HepG2 (cell line): ENCODE data around the gene PKNOX2. TPM values are rescaled to one million over a fixed set of nuclear protein-coding genes. Genes with fewer than 3 reads are reported as not detected.

Source experiments
- ATAC-seq: fragments of 200-7000 bp; cut with Tn5 transposase; 3 replicates; pipeline ENCODE4 v1.9.1; 2020; ENCODE audit warnings: mild to moderate bottlenecking, moderate library complexity
- BruUV-seq: library from RNA; stranded (reverse); fragments of 400-500 nt; replicated peaks from 2 replicates; lab custom pipeline; 2021; lab: Mats Ljungman, UMichigan
- CTCF ChIA-PET: fragments of 300-600 bp; formaldehyde crosslinking; extraction: SDS; loops from one replicate; lab custom pipeline; 2021; ENCODE audit warnings: low total read pairs, inconsistent platforms, low intra/inter-chr PET ratio; lab: Yijun Ruan, JAX
- POLR2A ChIA-PET: fragments of 350-600 bp; sonication (Branson Sonifier 250); formaldehyde crosslinking; loops from one replicate; lab custom pipeline; 2020; ENCODE audit warnings: antibody characterized with exemption, inconsistent platforms; lab: Yijun Ruan, JAX
- DNase-seq: peaks from one replicate; pipeline ENCODE4 v3.0.0-alpha.2; 2015; ENCODE audit warnings: low spot score
- FAIRE-seq: peaks from 3 replicates; lab custom pipeline; 2011; peaks lifted over from hg19 to GRCh38; lab: Jason Lieb, UNC
- H2AFZ ChIP-seq: one replicate; pipeline ENCODE4 v1.6.1; 2011; ENCODE audit warnings: low read length, inconsistent platforms
- H3K27ac ChIP-seq: fragments of 300-600 bp; 3 replicates; pipeline ENCODE4 v1.8.0; 2011; ENCODE audit warnings: mixed run types, mild to moderate bottlenecking, mixed read lengths, low read length, inconsistent platforms; ENCODE audit not compliant: insufficient read depth; ENCODE audit errors: extremely low read length
- H3K27me3 ChIP-seq, 2 experiments: fragments of 200-600 bp in 1 of 2; 2 replicates in 1 of 2; 3 replicates in 1 of 2; pipeline versions ENCODE4 v1.6.0 to v1.8.0; 2011; ENCODE audit warnings: low read length in 2 of 2, mild to moderate bottlenecking in 2 of 2, moderate library complexity in 2 of 2, inconsistent platforms in 1 of 2; ENCODE audit not compliant: insufficient read depth in 2 of 2, control insufficient read depth in 1 of 2
- H3K36me3 ChIP-seq, 2 experiments: fragments of 200-600 bp in 1 of 2; replicated peaks in 1 of 2; 2 replicates in 1 of 2; 3 replicates in 1 of 2; pipeline versions ENCODE4 v1.5.1 to v1.8.0; 2011; ENCODE audit warnings: low read length in 2 of 2, inconsistent platforms in 1 of 2; ENCODE audit not compliant: insufficient read depth in 2 of 2, control insufficient read depth in 1 of 2
- H3K4me1 ChIP-seq: 2 replicates; pipeline ENCODE4 v1.5.1; 2012; ENCODE audit warnings: low read length, inconsistent platforms; ENCODE audit not compliant: insufficient read depth
- H3K4me2 ChIP-seq: 2 replicates; pipeline ENCODE4 v1.6.0; 2011; ENCODE audit warnings: low read depth, low read length, inconsistent platforms
- H3K4me3 ChIP-seq, 3 experiments: fragments of 200-600 bp in 1 of 3; sonication (generic), shearing (Covaris generic) in 1 of 3; replicated peaks in 1 of 3; 2 replicates each; pipeline ENCODE4 v1.5.1; 2011 to 2016; ENCODE audit warnings: low read length in 3 of 3, inconsistent platforms in 2 of 3, low read depth in 2 of 3, mild to moderate bottlenecking in 2 of 3, control low read depth in 1 of 3, mixed read lengths in 1 of 3; ENCODE audit not compliant: insufficient read depth in 1 of 3
- H3K79me2 ChIP-seq: one replicate; pipeline ENCODE4 v1.6.1; 2011; ENCODE audit warnings: low read length, inconsistent platforms; ENCODE audit not compliant: insufficient read depth
- H3K9ac ChIP-seq: 2 replicates; pipeline ENCODE4 v1.6.0; 2011; ENCODE audit warnings: mild to moderate bottlenecking, low read depth, low read length, inconsistent platforms; ENCODE audit not compliant: insufficient read depth
- H3K9me3 ChIP-seq: 2 replicates; pipeline ENCODE4 v1.5.1; 2012; ENCODE audit warnings: mild to moderate bottlenecking, low read length
- H4K20me1 ChIP-seq: 2 replicates; pipeline ENCODE4 v1.6.0; 2011; ENCODE audit warnings: inconsistent platforms, mild to moderate bottlenecking, low read length, moderate library complexity; ENCODE audit not compliant: insufficient read depth
- ARNT2 ChIP-seq: sonication (generic); formaldehyde crosslinking; IDR thresholded peaks from 2 replicates; pipeline ENCODE4 v1.8.0; 2022; ENCODE audit warnings: mild to moderate bottlenecking, low read depth, missing genetic modification reagents, moderate library complexity
- ELK4 ChIP-seq: sonication (generic); formaldehyde crosslinking; IDR thresholded peaks from 2 replicates; pipeline ENCODE4 v1.9.0; 2021; ENCODE audit warnings: missing genetic modification reagents, borderline replicate concordance
- FOXC1 ChIP-seq: sonication (generic); formaldehyde crosslinking; IDR thresholded peaks from 2 replicates; pipeline ENCODE4 v1.8.0; 2022; ENCODE audit warnings: mild to moderate bottlenecking, missing genetic modification reagents, borderline replicate concordance
- KDM5A ChIP-seq: fragments of 200-600 bp; sonication (generic); IDR thresholded peaks from 2 replicates; pipeline ENCODE4 v1.7.0; 2018; ENCODE audit warnings: antibody characterized with exemption, mild to moderate bottlenecking, low read length, borderline replicate concordance
- NFE2L2 ChIP-seq: fragments of 150-350 bp; IDR thresholded peaks from 2 replicates; pipeline ENCODE4 v1.6.1; 2014; ENCODE audit warnings: low read length
- PCBP2 ChIP-seq: fragments of 200-400 bp; formaldehyde crosslinking; optimal IDR thresholded peaks from 2 replicates; pipeline ENCODE3; 2018; ENCODE audit warnings: low read length, low read depth; ENCODE audit not compliant: poor library complexity, severe bottlenecking
- PHF5A ChIP-seq: IDR thresholded peaks from one replicate; pipeline ENCODE4 v1.6.1; 2018; ENCODE audit warnings: low read depth, missing genetic modification reagents; ENCODE audit not compliant: unreplicated experiment
- RFX3 ChIP-seq: IDR thresholded peaks from 2 replicates; pipeline ENCODE4 v1.6.1; 2016; ENCODE audit warnings: missing biosample characterization, missing genetic modification reagents
- RFX5 ChIP-seq: IDR thresholded peaks from 2 replicates; pipeline ENCODE4 v1.6.1; 2011; ENCODE audit warnings: low read depth, low read length, improper control_type of control experiment
- SNAPC5 ChIP-seq: sonication (generic); formaldehyde crosslinking; IDR thresholded peaks from 2 replicates; pipeline ENCODE4 v1.8.1; 2023; ENCODE audit warnings: mild to moderate bottlenecking, missing genetic modification reagents, borderline replicate concordance
- ZBTB2 ChIP-seq: sonication (generic); formaldehyde crosslinking; IDR thresholded peaks from 2 replicates; pipeline ENCODE4 v1.8.0; 2022; ENCODE audit warnings: low read depth, missing genetic modification reagents
- ZMAT3 ChIP-seq: sonication (generic); formaldehyde crosslinking; conservative IDR thresholded peaks from 2 replicates; pipeline ENCODE4 v1.7.0; 2021; ENCODE audit warnings: missing genetic modification reagents
- ZNF275 ChIP-seq: sonication (generic); formaldehyde crosslinking; IDR thresholded peaks from 2 replicates; pipeline ENCODE4 v1.8.0; 2022; ENCODE audit warnings: missing genetic modification reagents, mild to moderate bottlenecking, inconsistent platforms, borderline replicate concordance
- ZNF652 ChIP-seq: IDR thresholded peaks from 2 replicates; pipeline ENCODE4 v1.6.1; 2016; ENCODE audit warnings: low read depth, borderline replicate concordance
- ZNF792 ChIP-seq: IDR thresholded peaks from 2 replicates; pipeline ENCODE4 v1.6.1; 2016
- WGBS: methylation state at CpG from one replicate; pipeline ENCODE4 v1.1.6; 2017; ENCODE audit warnings: low lambda C conversion rate; 5-methylcytosine and 5-hydroxymethylcytosine counted together
- in situ Hi-C: cut with HindIII; loops from 2 replicates; pipeline ENCODE4 v1.10.0; 2017; ENCODE audit warnings: low pct_unique_long_range_greater_than_20kb; ENCODE audit not compliant: extremely low pct_ligation_motif_present
- intact Hi-C: fragments of 100-400 bp; cut with micrococcal nuclease; formaldehyde crosslinking; loops from one replicate; pipeline ENCODE4 v1.10.0; 2022; ENCODE audit not compliant: unreplicated experiment
- polyA plus RNA-seq, 8 experiments: library from polyadenylated mRNA; depleted of rRNA in 3 of 8; stranded (reverse) in 7 of 8; unstranded in 1 of 8; fragments of >200 nt; fragmentation: Illumina TruSeq in 4 of 8; extraction: Trizol in 4 of 8; gene quantifications; 2 replicates each; pipeline versions ENCODE4 v1.2.1 to v1.2.3, GENCODE V29; 2011 to 2016; ENCODE audit warnings: low read depth in 4 of 8, missing spikeins in 1 of 8, mixed read lengths in 1 of 8; ENCODE audit not compliant: insufficient read depth in 1 of 8
- total RNA-seq, 5 experiments: library from RNA; depleted of rRNA; stranded (reverse); fragments of >200 nt; fragmentation: Illumina TruSeq; extraction: Trizol; gene quantifications; 2 replicates each; pipeline ENCODE4 v1.2.3, GENCODE V29; 2016; ENCODE audit warnings: low read depth in 1 of 5
- TF ChIP-seq, protein P1 (sequence below), 2 experiments: sonication (generic) in 1 of 2; formaldehyde crosslinking in 1 of 2; IDR thresholded peaks; 2 replicates each; pipeline versions ENCODE4 v1.5.1 to v1.6.1; 2011 to 2020; ENCODE audit warnings: borderline replicate concordance in 1 of 2, low read depth in 1 of 2, low read length in 1 of 2, mild to moderate bottlenecking in 1 of 2, missing genetic modification reagents in 1 of 2, moderate library complexity in 1 of 2
- TF ChIP-seq, protein P2 (sequence below): sonication (generic); formaldehyde crosslinking; IDR thresholded peaks from 2 replicates; pipeline ENCODE4 v1.4.0; 2020; ENCODE audit warnings: low read depth, mild to moderate bottlenecking, missing genetic modification reagents

PKNOX2 gene
- total and polyA plus RNA-seq, 2 of the 13 experiments (the other 11 are each of a cell fraction or from before 2014, with no cell fraction given), result not detected

- H3K4me3 ChIP-seq, result no peak overlapping the region
- no peaks in the 10 kb centered on the region for H3K36me3 ChIP-seq
- under 1% methylated on average over 4 of the region's 4 CpGs for WGBS
- ATAC-seq (no peak), FAIRE-seq (no peak), DNase-seq (no peak)
- in situ Hi-C loops (no loop called here), intact Hi-C loops (no loop called here)
- peaks cover 0 to 28% of the 10 kb centered on the region in 2 experiments; a peak in 3 of 5 replicates for H3K27me3 ChIP-seq
- no peak overlapping the region for H3K9ac ChIP-seq
- no peaks in the 10 kb centered on the region for H3K79me2 ChIP-seq
- BruUV-seq, result no TSS peak
- no peaks in the 10 kb centered on the region for H4K20me1 ChIP-seq
- ChIA-PET POLR2A (no interaction called here), CTCF (no interaction called here)
- H3K4me1 ChIP-seq, result no peaks in the 10 kb centered on the region
- H2AFZ ChIP-seq, result no peak overlapping the region
- H3K4me2 ChIP-seq, result no peak overlapping the region
- H3K9me3 ChIP-seq, result no peaks in the 10 kb centered on the region
- no peak overlapping the region for H3K27ac ChIP-seq
- TF ChIP-seq ZBTB2 (CRISPR knock-in tag) (no peak), NFE2L2 (no peak), ZNF792 (CRISPR knock-in tag) (no peak), PHF5A (CRISPR knock-in tag) (no peak), ZNF275 (no peak), ELK4 (CRISPR knock-in tag) (no peak), RFX5 (no peak), SNAPC5 (no peak), ARNT2 (no peak), FOXC1 (no peak), RFX3 (CRISPR knock-in tag) (no peak), ZMAT3 (CRISPR knock-in tag) (no peak), KDM5A (no peak), ZNF652 (CRISPR knock-in tag) (no peak), PCBP2 (no peak)
- TF ChIP-seq, protein P1, sequence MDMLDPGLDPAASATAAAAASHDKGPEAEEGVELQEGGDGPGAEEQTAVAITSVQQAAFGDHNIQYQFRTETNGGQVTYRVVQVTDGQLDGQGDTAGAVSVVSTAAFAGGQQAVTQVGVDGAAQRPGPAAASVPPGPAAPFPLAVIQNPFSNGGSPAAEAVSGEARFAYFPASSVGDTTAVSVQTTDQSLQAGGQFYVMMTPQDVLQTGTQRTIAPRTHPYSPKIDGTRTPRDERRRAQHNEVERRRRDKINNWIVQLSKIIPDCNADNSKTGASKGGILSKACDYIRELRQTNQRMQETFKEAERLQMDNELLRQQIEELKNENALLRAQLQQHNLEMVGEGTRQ (IDR thresholded peaks at IDR 0.05; ENCODE audit: low read depth, low read length), result no peak
- TF ChIP-seq, protein P1 (CRISPR knock-in tag; IDR thresholded peaks at IDR 0.05; ENCODE audit: borderline replicate concordance), result no peak
- TF ChIP-seq, protein P2, sequence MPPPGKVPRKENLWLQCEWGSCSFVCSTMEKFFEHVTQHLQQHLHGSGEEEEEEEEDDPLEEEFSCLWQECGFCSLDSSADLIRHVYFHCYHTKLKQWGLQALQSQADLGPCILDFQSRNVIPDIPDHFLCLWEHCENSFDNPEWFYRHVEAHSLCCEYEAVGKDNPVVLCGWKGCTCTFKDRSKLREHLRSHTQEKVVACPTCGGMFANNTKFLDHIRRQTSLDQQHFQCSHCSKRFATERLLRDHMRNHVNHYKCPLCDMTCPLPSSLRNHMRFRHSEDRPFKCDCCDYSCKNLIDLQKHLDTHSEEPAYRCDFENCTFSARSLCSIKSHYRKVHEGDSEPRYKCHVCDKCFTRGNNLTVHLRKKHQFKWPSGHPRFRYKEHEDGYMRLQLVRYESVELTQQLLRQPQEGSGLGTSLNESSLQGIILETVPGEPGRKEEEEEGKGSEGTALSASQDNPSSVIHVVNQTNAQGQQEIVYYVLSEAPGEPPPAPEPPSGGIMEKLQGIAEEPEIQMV (CRISPR knock-in tag), result no peak
Measured at GRCh38 chr11:125326126-125326525, 161.6 kb downstream of the PKNOX2 start.
